Activated T-helper 1 cell treated with Interleukin-2 at 50 U/mL for 16 hours (primary cell): ENCODE results near the gene MAG.

ENCODE experiments used
- DNase-seq: peaks from one replicate; pipeline ENCODE4 v3.0.0-alpha.2; 2020; ENCODE audit warnings: low read depth

Gene MAG

GRCh38 chr19:35363001-35363590 lies 71.1 kb downstream of the MAG start:
- no peak for DNase-seq
